ENCODE data around the gene TNXB.
"Not testable (repeated sequence)": the region's sequence is repeated elsewhere in the genome, so short reads cannot be mapped to it uniquely, and the experiment has no call there.

The TNXB gene

DNA sequence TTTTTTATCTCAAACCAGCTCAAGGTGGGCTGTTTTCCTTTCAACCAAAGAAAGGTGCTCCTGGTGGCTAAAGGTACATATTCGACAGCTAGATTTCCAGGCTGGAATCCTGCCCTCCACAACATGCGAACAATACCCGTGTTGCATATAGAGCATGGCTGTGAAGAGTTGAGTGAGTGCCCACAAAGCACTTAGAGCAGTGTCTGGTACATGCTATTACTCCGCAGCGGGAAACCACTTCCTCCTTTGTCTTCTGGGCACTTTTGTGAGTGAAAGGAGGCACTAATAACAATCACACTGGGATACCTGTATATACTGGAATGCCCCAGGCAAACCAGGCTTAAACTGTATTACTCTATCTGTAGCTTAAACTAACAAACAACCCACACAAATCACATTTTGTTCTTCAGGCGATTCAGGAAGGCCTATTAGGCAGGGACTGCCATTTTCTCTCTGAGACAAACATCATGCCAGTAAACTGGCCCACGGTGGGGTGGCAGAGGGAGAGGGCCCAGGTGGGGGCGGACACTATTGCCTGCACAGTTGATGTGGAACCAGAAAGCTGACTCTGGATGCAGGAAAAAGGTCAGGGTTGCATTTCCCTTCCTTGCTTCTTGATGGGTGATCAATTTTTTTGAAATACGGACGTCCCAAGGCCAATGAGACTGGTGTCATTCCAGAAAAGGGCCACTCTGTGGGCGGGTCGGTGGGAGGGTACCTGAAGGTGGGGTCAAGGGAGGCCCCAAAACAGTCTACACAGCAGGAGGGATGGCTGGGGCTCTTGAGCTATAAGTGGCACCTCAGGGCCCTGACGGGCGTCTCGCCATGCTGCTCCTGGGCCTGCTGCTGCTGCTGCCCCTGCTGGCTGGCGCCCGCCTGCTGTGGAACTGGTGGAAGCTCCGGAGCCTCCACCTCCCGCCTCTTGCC is 71.3 kb downstream of the TNXB start, which contains the start of gene CYP21A2:
Gene CYP21A2, plus strand, starts transcription at position 818 of the 927 bp plus-strand sequence. Its CDS starts 8 bp downstream, at position 826.
- not testable (repeated sequence) for H3K27me3 Mint-ChIP-seq, H3K4me3 Mint-ChIP-seq, H3K9me3 Mint-ChIP-seq, H3K36me3 Mint-ChIP-seq
- Mint-ChIP-seq H3K27ac (peak within 1 kb of the TSS; percentile 91), H3K4me1 (peaks cover 12% of the 10 kb centered on the region)

DNA sequence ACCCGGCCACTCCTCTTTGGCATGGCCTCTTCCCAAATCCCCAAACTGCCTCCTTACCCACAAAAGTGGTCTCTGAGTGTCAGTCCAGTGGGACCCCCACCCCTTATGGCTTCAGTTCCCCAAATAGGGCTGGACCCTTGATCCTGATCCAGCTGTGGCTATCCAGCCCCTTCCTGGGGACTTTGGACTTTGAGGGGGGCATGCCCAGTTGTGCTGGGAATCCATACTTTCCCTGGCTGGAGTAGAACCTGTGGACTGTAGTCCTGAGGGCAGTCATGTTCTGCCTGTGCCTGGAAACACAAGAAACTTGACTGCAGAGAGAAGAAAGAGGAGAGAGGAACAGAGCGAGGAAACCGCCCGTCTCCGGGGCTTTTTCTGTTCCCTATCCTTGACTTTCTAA is 72.0 kb downstream of the TNXB start:
- not testable (repeated sequence) for H3K4me3 Mint-ChIP-seq, H3K36me3 Mint-ChIP-seq, H3K9me3 Mint-ChIP-seq, H3K27me3 Mint-ChIP-seq, H3K27ac Mint-ChIP-seq
- H3K4me1 Mint-ChIP-seq, result peaks cover 12% of the 10 kb centered on the region

DNA sequence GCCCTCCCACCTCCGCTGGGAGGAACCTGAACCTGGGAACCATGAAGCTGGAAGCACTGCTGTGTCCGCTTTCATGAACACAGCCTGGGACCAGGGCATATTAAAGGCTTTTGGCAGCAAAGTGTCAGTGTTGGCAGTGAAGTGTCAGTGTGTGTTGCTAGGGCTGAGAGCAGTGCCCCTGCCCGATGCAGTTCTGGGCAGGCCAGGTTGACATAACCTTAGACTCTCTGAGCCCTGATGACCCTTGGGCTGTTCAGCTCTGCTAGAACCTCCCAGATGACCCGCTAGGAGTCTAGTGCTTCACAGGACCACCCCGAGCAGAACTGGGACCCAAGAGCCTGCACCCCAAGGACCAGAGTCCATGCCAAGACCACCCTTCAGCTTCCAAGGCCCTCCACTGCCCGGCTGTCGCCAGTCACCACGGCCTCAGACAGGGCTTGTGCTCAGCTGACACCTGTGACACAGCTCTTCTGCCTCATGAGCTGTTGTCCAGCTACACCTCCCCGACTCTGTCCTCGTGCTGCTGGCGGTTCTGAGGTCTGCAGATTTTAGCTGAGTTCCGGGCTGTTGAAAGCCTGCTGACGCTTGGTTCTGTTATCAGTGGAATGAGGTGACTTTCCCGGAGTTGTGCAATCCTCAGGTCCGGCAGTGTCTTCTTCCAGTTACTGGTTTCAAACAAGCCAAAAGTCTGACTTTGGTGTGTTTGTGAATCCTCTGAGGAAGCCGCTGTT is 73.7 kb downstream of the TNXB start:
- H3K4me3 Mint-ChIP-seq, H3K27ac Mint-ChIP-seq: not testable (repeated sequence)

DNA sequence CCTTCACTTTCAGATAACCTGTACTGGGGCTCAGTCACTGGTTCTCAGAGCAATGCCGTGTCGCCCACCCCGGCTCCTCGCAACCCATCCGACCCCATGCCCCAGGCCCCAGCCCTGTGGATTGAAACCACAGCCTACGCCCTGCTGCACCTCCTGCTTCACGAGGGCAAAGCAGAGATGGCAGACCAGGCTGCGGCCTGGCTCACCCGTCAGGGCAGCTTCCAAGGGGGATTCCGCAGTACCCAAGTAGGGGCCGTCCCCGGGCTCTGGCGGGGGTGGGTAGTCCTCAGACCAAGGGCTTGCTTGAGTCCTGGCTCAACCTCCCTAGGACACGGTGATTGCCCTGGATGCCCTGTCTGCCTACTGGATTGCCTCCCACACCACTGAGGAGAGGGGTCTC is 79.6 kb downstream of the TNXB start:
- H3K9me3 Mint-ChIP-seq, H3K4me1 Mint-ChIP-seq, H3K4me3 Mint-ChIP-seq, H3K36me3 Mint-ChIP-seq, H3K27ac Mint-ChIP-seq, H3K27me3 Mint-ChIP-seq: not testable (repeated sequence)

More for the DNA sequence above, 73.7 kb downstream of the TNXB start:
- H3K4me1 Mint-ChIP-seq, result peaks cover 12% of the 10 kb centered on the region
- not testable (repeated sequence) for H3K9me3 Mint-ChIP-seq, H3K27me3 Mint-ChIP-seq, H3K36me3 Mint-ChIP-seq

DNA sequence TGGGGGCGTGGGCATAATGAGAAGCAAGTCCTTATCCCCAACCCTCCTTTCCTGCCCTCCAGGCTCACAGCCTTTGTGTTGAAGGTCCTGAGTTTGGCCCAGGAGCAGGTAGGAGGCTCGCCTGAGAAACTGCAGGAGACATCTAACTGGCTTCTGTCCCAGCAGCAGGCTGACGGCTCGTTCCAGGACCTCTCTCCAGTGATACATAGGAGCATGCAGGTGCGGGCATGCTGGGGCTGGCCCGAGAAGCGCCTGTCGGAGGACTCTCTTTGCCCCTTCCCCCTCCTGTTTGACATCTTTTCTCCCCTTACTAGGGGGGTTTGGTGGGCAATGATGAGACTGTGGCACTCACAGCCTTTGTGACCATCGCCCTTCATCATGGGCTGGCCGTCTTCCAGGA is 80.5 kb downstream of the TNXB start:
- not testable (repeated sequence) for H3K27me3 Mint-ChIP-seq, H3K9me3 Mint-ChIP-seq, H3K27ac Mint-ChIP-seq, H3K4me1 Mint-ChIP-seq, H3K4me3 Mint-ChIP-seq, H3K36me3 Mint-ChIP-seq

DNA sequence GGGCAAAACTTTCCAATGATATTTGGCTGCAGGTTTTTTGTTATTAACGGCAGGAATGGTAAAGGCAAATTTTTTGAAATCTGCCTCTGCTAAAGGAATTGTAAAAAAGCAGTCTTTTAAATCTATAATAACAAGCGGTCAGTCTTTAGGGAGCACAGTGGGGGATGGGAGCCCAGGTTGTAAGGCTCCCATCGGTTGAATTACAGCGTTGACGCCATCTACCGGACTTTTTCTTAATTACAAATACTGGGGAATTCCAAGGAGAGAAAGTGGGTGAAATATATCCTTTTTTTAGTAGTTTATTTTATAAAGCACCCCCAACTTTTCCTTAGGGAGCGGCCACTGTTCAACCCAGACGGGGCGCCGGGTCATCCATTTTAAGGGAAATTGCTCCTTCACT is 87.0 kb downstream of the TNXB start:
- H3K27me3 Mint-ChIP-seq, H3K36me3 Mint-ChIP-seq, H3K4me3 Mint-ChIP-seq, H3K4me1 Mint-ChIP-seq, H3K9me3 Mint-ChIP-seq, H3K27ac Mint-ChIP-seq: not testable (repeated sequence)

DNA sequence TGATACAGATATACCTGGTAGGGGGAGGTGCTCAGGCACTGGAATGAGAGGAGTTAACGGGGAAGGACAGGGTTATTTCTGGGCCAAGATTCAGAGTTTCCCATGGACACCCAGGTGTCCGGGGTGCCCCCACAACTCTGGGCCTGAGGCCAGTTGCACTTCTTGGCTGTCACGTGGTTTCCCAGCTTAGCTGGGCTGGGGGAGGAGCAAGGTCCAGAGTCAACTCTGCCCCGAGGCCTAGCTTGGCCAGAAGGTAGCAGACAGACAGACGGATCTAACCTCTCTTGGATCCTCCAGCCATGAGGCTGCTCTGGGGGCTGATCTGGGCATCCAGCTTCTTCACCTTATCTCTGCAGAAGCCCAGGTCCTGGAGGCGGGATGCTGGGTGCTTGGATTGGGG is 94.6 kb downstream of the TNXB start, which contains the start of gene C4B:
Gene C4B, plus strand, starts transcription at position 249 of the 400 bp plus-strand sequence. Its CDS starts 51 bp downstream, at position 300.
- H3K4me1 Mint-ChIP-seq, H3K27ac Mint-ChIP-seq, H3K4me3 Mint-ChIP-seq, H3K9me3 Mint-ChIP-seq, H3K27me3 Mint-ChIP-seq, H3K36me3 Mint-ChIP-seq: not testable (repeated sequence)

DNA sequence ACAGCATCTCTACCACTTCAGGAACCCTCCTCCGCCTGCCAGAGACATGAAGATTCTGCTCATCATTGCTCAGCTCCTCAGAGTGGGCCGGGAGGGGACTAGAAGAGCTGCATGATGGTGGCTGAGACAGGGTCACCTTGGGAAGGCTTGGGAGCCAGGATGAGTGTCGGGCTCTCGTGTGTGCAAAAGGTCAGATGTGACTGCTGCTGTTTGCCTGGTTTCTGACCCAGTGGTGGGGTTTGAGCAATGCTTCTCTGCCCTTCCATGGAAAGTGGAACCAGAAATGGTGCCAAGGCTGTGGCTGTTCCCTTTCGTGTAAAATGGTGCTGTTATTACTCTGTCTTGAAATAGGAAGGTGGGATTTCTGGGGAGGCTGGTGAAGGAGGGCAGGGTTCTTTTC is 95.4 kb downstream of the TNXB start:
- not testable (repeated sequence) for H3K9me3 Mint-ChIP-seq, H3K4me1 Mint-ChIP-seq, H3K4me3 Mint-ChIP-seq, H3K27ac Mint-ChIP-seq, H3K27me3 Mint-ChIP-seq, H3K36me3 Mint-ChIP-seq

DNA sequence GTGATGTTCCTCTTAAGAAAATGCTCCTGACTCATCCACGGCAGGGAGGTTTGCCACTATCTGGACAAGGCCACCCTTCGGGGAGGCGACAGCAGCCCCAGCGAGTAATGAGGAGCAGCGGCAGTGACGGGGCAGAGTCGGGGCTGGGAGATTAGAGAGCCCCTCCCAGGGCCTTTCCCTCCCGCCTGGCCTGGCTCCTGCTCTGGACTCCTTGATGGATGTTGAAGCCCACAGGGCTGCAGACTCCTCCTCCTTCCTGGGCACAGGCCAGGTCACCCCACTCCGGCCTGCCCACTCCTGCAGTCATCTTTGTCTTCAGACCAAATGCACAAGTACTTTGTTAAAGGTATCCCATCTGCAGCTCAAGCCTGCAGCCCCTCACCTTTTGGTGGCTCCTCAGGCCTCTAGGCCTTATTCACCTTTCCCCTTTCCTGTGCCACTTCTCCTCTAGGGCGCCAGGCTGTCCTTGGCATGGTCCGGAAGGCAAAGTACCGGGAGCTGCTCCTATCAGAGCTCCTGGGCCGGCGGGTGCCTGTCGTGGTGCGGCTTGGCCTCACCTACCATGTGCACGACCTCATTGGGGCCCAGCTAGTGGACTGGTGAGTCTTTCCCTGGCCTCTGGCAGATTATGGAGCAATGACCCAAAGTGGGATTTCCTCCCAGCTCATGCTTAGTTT is 96.1 kb downstream of the TNXB start:
- not testable (repeated sequence) for H3K27me3 Mint-ChIP-seq, H3K9me3 Mint-ChIP-seq, H3K27ac Mint-ChIP-seq, H3K36me3 Mint-ChIP-seq, H3K4me1 Mint-ChIP-seq, H3K4me3 Mint-ChIP-seq

DNA sequence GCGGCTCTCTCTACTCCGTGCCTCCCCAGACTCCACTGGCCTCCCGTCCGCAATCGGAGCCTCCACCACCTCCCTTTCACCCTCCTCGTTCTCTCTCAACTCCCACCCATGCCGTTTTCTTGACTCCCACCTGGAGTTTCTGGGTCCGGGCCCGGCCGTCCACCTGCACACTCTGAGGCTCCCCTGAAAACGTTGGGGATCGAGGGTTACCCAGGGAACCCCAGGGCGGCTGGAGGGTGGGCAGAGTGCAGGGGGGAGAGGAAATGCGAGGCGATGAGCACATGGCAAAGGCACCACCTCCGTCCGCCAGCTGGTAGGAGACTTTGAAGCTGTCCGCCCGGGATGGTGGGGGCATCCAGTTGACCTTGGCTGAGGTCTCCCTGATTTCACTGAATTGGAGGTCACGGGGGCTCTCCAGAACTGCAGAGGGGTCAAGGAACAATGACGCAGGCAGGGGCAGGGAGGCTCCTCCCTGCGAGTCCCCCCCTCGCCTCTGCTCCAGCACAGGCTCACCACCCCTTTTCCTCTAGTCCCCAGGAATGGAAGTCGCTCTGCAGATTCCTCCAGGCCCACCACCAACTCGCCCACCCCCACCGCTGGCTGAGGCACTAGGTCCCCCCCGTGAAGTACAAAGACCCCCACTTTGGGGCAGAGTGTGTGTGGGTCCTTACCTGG is 98.1 kb downstream of the TNXB start:
- not testable (repeated sequence) for H3K4me1 Mint-ChIP-seq, H3K36me3 Mint-ChIP-seq, H3K9me3 Mint-ChIP-seq, H3K27me3 Mint-ChIP-seq, H3K27ac Mint-ChIP-seq, H3K4me3 Mint-ChIP-seq

DNA sequence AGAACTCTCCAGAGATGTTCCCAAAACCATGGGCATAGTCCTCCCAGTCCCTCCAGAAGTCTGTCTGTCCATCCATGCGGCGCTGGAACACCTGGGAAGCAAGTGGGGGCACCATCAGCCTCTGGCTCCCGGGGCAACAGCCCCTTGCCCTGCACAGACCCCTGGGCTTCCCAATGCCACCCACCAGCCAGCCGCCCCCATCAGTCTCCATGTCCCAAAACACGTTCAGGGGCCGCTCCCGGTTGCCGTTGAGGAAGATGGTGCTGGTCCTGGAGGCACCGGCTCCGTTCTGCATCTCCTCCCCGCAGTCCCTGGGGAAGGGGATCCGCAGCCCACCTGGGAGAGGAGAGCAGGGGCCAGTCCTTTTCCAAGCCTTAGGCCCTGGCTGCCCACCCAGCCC is 99.6 kb downstream of the TNXB start:
- not testable (repeated sequence) for H3K9me3 Mint-ChIP-seq, H3K4me1 Mint-ChIP-seq, H3K27ac Mint-ChIP-seq, H3K27me3 Mint-ChIP-seq, H3K36me3 Mint-ChIP-seq, H3K4me3 Mint-ChIP-seq

DNA sequence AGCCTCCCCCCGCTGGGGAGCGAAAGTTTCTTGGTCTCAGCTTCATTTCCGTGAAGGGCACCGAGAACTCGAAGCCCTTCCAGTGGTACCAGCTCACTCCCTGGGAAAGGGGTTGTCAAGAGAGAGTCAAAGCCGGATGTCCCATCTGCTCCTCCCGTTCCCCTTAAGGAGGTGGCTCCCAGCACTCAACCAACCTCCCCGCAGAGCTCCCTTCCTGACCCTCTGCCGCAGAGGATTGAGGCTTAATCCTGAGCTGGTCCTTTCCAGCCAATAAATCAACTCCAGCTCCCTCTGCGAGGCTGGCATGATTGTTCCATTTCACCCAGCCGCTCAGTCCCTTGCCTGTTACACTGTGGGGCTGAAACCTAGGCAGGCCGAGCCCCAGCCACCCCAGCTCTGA is 100.5 kb downstream of the TNXB start:
- not testable (repeated sequence) for H3K27ac Mint-ChIP-seq, H3K27me3 Mint-ChIP-seq, H3K36me3 Mint-ChIP-seq, H3K9me3 Mint-ChIP-seq, H3K4me3 Mint-ChIP-seq
- H3K4me1 Mint-ChIP-seq, result peaks cover 10% of the 10 kb centered on the region

DNA sequence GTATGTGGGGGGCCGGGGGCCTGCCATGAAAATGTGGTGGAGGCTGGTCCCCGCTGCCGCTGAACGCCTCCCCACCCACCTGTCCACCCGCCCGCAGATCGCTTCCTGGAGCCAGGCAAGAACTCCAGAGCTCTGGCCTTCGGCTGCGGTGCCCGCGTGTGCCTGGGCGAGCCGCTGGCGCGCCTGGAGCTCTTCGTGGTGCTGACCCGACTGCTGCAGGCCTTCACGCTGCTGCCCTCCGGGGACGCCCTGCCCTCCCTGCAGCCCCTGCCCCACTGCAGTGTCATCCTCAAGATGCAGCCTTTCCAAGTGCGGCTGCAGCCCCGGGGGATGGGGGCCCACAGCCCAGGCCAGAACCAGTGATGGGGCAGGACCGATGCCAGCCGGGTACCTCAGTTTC is 101.1 kb downstream of the TNXB start:
- H3K4me3 Mint-ChIP-seq, H3K27me3 Mint-ChIP-seq, H3K9me3 Mint-ChIP-seq, H3K36me3 Mint-ChIP-seq, H3K27ac Mint-ChIP-seq: not testable (repeated sequence)
- H3K4me1 Mint-ChIP-seq, result peaks cover 10% of the 10 kb centered on the region

DNA sequence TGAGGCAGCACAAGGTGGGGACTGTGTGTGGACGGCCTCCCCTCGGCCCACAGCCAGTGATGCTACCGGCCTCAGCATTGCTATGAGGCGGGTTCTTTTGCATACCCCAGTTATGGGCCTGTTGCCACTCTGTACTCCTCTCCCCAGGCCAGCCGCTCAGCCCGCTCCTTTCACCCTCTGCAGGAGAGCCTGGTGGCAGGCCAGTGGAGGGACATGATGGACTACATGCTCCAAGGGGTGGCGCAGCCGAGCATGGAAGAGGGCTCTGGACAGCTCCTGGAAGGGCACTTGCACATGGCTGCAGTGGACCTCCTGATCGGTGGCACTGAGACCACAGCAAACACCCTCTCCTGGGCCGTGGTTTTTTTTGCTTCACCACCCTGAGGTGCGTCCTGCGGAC is 102.1 kb downstream of the TNXB start:
- not testable (repeated sequence) for H3K4me3 Mint-ChIP-seq, H3K27me3 Mint-ChIP-seq
- H3K4me1 Mint-ChIP-seq, result peaks cover 10% of the 10 kb centered on the region

DNA sequence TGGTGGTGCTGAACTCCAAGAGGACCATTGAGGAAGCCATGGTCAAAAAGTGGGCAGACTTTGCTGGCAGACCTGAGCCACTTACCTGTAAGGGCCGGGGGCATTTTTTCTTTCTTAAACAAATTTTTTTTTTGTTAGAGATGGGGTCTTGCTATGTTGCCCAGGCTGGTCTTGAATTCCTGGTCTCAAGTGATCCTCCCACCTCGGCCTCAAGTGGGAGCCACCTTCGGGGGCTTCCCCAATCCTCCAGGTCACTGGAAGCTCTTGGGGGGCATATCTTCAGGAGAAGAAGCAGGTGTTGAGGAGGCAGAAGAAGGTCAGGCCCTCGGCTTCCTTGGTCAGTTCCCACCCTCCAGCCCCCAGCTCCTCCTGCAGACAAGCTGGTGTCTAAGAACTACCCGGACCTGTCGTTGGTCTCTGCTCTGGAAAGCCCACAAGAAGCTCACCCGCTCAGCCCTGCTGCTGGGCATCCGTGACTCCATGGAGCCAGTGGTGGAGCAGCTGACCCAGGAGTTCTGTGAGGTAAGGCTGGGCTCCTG is 103.1 kb downstream of the TNXB start:
- peaks cover 10% of the 10 kb centered on the region for H3K4me1 Mint-ChIP-seq
- H3K4me3 Mint-ChIP-seq, H3K9me3 Mint-ChIP-seq, H3K36me3 Mint-ChIP-seq, H3K27me3 Mint-ChIP-seq, H3K27ac Mint-ChIP-seq: not testable (repeated sequence)

More for the DNA sequence above, 102.1 kb downstream of the TNXB start:
- H3K36me3 Mint-ChIP-seq, H3K9me3 Mint-ChIP-seq, H3K27ac Mint-ChIP-seq: not testable (repeated sequence)
